ENCODE data around the gene GNG2. TPM values are rescaled to one million over a fixed set of nuclear protein-coding genes. Genes with fewer than 3 reads are reported as not detected.

GNG2 gene
- total and polyA plus RNA-seq, 2 experiments from 2014 or later, result 9.9 to 14.8 TPM

DNA sequence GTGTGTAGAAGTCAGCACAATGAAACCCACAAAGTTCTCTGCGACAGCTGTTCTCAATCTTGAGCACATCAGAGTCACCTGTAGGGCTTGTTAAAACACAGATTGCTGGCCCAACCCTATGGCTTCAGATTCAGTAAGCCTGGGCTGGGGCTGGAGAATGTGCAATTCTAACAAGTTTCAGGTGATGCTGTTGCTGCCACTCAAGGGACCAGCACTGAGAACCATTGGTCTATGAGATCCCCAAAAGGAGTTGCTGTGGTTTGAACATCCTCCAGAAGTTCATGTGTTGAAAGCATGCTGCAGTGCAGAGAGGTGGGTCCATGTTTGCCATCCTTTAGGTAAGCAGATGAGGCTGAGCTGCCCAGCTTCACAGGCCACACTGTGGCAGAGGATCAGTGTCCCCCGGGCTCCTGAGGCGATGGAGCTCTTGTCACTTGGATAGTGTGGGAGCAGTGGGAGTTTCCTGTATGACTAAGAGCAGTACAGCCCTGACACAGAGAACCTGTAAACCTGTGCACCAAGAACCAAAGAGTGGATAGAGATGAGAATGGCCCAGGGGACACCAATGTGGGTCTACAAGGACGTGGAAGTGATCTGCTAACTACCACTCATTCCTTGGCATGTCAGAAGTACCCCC lies 120.9 kb downstream of the GNG2 start (continued):
- TF ChIP-seq REST (IDR thresholded peaks at IDR 0.05; ENCODE audit: unreplicated experiment) (no peak), NANOG (IDR thresholded peaks at IDR 0.05; ENCODE audit: borderline replicate concordance) (no peak), EZH2 (IDR thresholded peaks at IDR 0.05; ENCODE audit: low read depth, unreplicated experiment) (no peak), ZNF114 (CRISPR knock-in tag; IDR thresholded peaks at IDR 0.05) (no peak), POLR2AphosphoS5 (IDR thresholded peaks at IDR 0.05; ENCODE audit: low read depth) (no peak), ZNF331 (CRISPR knock-in tag; IDR thresholded peaks at IDR 0.05; ENCODE audit: low read depth) (no peak), STAT1 (IDR thresholded peaks at IDR 0.05; ENCODE audit: unreplicated experiment) (no peak), CTCF (conservative IDR thresholded peaks at IDR 0.05; ENCODE audit: low read depth in 2 of 2) (no peak)

DNA sequence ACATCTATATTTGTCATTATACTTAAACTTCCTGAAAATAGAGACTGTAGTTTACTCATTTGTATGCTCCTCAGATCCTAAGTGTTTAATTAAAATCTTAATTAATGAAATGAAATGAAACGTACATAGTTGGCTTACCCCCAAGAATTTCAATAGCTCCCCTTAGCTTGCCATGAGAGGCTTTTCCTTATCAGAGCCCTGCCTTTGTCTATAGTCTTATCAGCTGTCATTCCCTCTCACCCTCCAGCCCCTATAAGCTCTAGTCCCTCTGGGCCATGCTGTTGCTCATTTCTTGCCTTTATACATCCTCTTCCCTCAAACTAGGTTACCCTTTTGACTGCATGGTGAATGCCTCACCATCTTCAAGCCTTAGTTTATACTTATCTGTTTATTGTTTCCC lies 127.8 kb downstream of the GNG2 start:
- H2AFZ ChIP-seq, result peak overlapping the region; percentile 94
- H3K4me3 ChIP-seq, result peak overlapping the region; percentile 96
- peaks cover 3% of the 10 kb centered on the region for H3K4me1 Mint-ChIP-seq
- no peaks in the 10 kb centered on the region for H3F3A ChIP-seq (replicated peaks; ENCODE audit: low read depth)
- H3K27ac ChIP-seq (ENCODE audit: low read depth), result no peak overlapping the region
- peaks cover 24% of the 10 kb centered on the region for H3K36me3 Mint-ChIP-seq (ENCODE audit: low read depth)
- ATAC-seq (no peak), DNase-seq (ENCODE audit: low spot score) (no peak)
- peak overlapping the region; percentile 87; the same call in 1 of the 2 replicates for H3K4me2 ChIP-seq
- H3K27ac Mint-ChIP-seq, result no peak overlapping the region
- peak overlapping the region; percentile 95 for H3K4me3 Mint-ChIP-seq
- H3K36me3 ChIP-seq (ENCODE audit: insufficient read depth), result peaks cover 18% of the 10 kb centered on the region; the same call in 1 of the 2 replicates
- peaks cover 9% of the 10 kb centered on the region; the same call in 1 of the 2 replicates for H4K20me1 ChIP-seq (replicated peaks; ENCODE audit: insufficient read depth)
- H3K4me1 ChIP-seq (ENCODE audit: insufficient read depth), result peaks cover 4% of the 10 kb centered on the region; the same call in 1 of the 2 replicates
- TF ChIP-seq CREB1 (CRISPR knock-in tag; IDR thresholded peaks at IDR 0.05; ENCODE audit: low read depth), result no peak
- no peaks in the 10 kb centered on the region for H3K27me3 ChIP-seq (ENCODE audit: insufficient read depth)
- no peaks in the 10 kb centered on the region for H3K9me2 ChIP-seq (ENCODE audit: insufficient read depth)
- H3K27me3 Mint-ChIP-seq (ENCODE audit: insufficient read depth, low read depth, poor library complexity), result peaks cover 2% of the 10 kb centered on the region
- peaks cover 37% of the 10 kb centered on the region for H3K79me2 ChIP-seq (replicated peaks; ENCODE audit: insufficient read depth)
- H3K9me3 Mint-ChIP-seq, result no peaks in the 10 kb centered on the region
